Thymus (tissue), 11 donors: ENCODE data around the gene CDK14. TPM values are rescaled to one million over a fixed set of nuclear protein-coding genes. Genes with fewer than 3 reads are reported as not detected.
A peak's percentile ranks its signal among the peaks of the same experiment; 100 is the strongest.

ENCODE experiments used
- DNase-seq, 9 donors: peaks; one replicate each; pipeline ENCODE4 v3.0.0-alpha.2; 2013; ENCODE audit warnings: low spot score in 9 of 9, low read depth in 6 of 9, missing footprints in 1 of 9
- H3K27ac ChIP-seq, 2 donors: one replicate each; pipeline ENCODE4 v1.5.1; 2013; ENCODE audit warnings: control low read depth in 1 of 2, low read depth in 1 of 2, low read length in 1 of 2, mild to moderate bottlenecking in 1 of 2, moderate library complexity in 1 of 2
- H3K27me3 ChIP-seq, 2 donors: one replicate each; pipeline ENCODE4 v1.5.1; 2013; ENCODE audit warnings: low read length in 1 of 2; ENCODE audit not compliant: control insufficient read depth in 2 of 2, insufficient read depth in 1 of 2
- H3K36me3 ChIP-seq, 2 donors: one replicate each; pipeline ENCODE4 v1.5.1; 2013; ENCODE audit warnings: low read length in 1 of 2, mild to moderate bottlenecking in 1 of 2, moderate library complexity in 1 of 2; ENCODE audit not compliant: control insufficient read depth in 2 of 2, insufficient read depth in 2 of 2
- H3K4me1 ChIP-seq, 2 donors: one replicate each; pipeline ENCODE4 v1.5.1; 2013; ENCODE audit warnings: low read length in 2 of 2; ENCODE audit not compliant: control insufficient read depth in 2 of 2, insufficient read depth in 2 of 2
- H3K4me3 ChIP-seq, 2 donors: one replicate each; pipeline ENCODE4 v1.5.1; 2013; ENCODE audit warnings: low read length in 2 of 2, control low read depth in 1 of 2, mild to moderate bottlenecking in 1 of 2
- H3K9me3 ChIP-seq, 2 donors: one replicate each; pipeline ENCODE4 v1.5.1; 2013; ENCODE audit warnings: low read length in 1 of 2, mild to moderate bottlenecking in 1 of 2; ENCODE audit not compliant: control insufficient read depth in 2 of 2, insufficient read depth in 1 of 2
- WGBS: extraction: QIAGEN DNeasy Blood & Tissue Kit; methylation state at CpG from one replicate; pipeline ENCODE4 v1.1.7; 2013; 5-methylcytosine and 5-hydroxymethylcytosine counted together
- polyA plus RNA-seq: library from polyadenylated mRNA; stranded (reverse); fragments of 200-250 nt; gene quantifications from one replicate; pipeline ENCODE4 v1.2.3, GENCODE V29; 2013
- total RNA-seq: library from RNA; stranded (reverse); fragments of 120-200 nt; gene quantifications from one replicate; pipeline ENCODE4 v1.2.4, GENCODE V29; 2013
- donor health status: healthy.

CDK14 gene
- total and polyA plus RNA-seq, 2 donors, result 7.6 to 9.0 TPM

- no peaks in the 10 kb centered on the region for H3K36me3 ChIP-seq
- no peak overlapping the region for H3K4me3 ChIP-seq
- WGBS, result 34% methylated on average over 4 of the region's 4 CpGs
- H3K27ac ChIP-seq, result peak overlapping the region; percentile 52 to 80
- H3K9me3 ChIP-seq, result no peaks in the 10 kb centered on the region
- H3K27me3 ChIP-seq, result no peaks in the 10 kb centered on the region
- peak in 6 of 9 donors; percentile 24 to 68 (median 38) for DNase-seq
- H3K4me1 ChIP-seq, result peaks cover 8 to 13% of the 10 kb centered on the region in 2 donors
Observed at GRCh38 chr7:91085175-91085574, 489.1 kb downstream of the CDK14 start.

DNA sequence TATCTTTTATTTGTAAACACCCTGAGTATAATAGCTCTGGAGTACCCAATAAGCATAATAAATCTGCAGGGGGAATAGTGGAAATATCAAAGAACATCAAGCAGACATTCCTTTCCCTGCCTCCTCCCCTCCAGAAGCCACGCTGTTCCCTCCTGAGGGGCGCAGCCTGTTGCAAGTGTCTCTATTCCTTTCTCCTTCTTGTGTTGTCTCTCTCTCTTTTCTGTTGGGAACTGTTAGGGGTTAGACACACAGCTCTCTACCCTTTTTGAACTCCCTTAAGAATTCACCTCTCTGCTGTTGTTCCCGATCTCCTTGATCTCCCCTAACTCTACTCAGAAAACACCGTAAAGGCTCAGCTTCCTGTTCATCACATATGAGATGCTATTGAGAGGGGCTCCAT is 490.1 kb downstream of the CDK14 start:
- no peak overlapping the region for H3K27ac ChIP-seq
- H3K9me3 ChIP-seq, result no peaks in the 10 kb centered on the region
- H3K4me1 ChIP-seq, result peaks cover 8 to 13% of the 10 kb centered on the region in 2 donors
- DNase-seq, result no peak
- 92% methylated on average over 4 of the region's 4 CpGs for WGBS
- H3K27me3 ChIP-seq, result no peaks in the 10 kb centered on the region
- no peaks in the 10 kb centered on the region for H3K36me3 ChIP-seq
- no peak overlapping the region for H3K4me3 ChIP-seq

DNA sequence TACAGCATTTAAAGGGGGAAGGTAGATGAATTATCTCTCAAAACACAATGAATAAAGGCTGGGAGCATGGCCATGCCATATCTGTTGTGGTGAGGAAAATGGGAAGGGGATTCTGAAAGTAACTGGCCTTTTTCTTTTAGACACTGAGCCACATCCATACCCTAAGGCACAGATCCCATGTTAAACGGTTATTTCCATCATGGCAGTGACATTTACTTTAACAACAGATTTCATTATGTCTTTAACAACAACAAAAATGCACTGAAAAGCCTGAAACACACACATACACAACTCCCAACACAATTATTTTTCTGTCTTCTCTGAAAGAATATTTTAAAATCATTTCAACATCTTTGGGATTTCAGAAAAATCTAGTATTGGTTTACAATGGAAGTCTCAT is 492.0 kb downstream of the CDK14 start:
- H3K36me3 ChIP-seq, result no peaks in the 10 kb centered on the region
- WGBS, result 84% methylated on average over 1 of the region's 1 CpG
- DNase-seq, result no peak

DNA sequence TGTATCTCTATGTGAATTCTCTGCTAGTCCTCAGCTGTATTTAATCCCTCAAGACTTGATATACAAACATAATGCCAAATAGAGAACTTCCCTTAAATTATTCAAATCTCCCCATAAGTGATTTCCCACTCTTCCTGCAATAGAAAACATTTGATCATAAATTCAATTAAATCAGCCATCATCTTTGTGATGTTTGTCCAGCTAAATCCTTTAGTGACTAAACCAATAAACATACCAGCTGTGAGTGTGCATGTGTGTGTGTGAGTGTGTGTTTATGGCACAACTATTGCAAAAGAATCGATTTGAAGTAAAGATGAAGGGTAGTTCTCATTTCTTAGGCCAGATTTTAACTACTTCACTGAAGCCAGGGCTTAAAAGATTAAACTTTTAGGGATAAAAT is 492.6 kb downstream of the CDK14 start:
- H3K36me3 ChIP-seq, result no peaks in the 10 kb centered on the region
- H3K27ac ChIP-seq, result no peak overlapping the region
- H3K9me3 ChIP-seq, result no peaks in the 10 kb centered on the region
- WGBS, result 94% methylated on average over 1 of the region's 1 CpG
- H3K27me3 ChIP-seq, result no peaks in the 10 kb centered on the region
- no peak overlapping the region for H3K4me3 ChIP-seq
- DNase-seq, result no peak
- H3K4me1 ChIP-seq, result peaks cover 8 to 13% of the 10 kb centered on the region in 2 donors

More for the DNA sequence above, 492.0 kb downstream of the CDK14 start:
- no peaks in the 10 kb centered on the region for H3K27me3 ChIP-seq
- no peaks in the 10 kb centered on the region for H3K9me3 ChIP-seq
- H3K4me3 ChIP-seq, result no peak overlapping the region
- H3K27ac ChIP-seq, result no peak overlapping the region
- H3K4me1 ChIP-seq, result peaks cover 8 to 13% of the 10 kb centered on the region in 2 donors

- no peaks in the 10 kb centered on the region for H3K27me3 ChIP-seq
- peak in 2 of 9 donors; percentile 10 to 26 for DNase-seq
- WGBS, result 19% methylated on average over 5 of the region's 5 CpGs
- H3K4me3 ChIP-seq, result no peak overlapping the region
- no peaks in the 10 kb centered on the region for H3K36me3 ChIP-seq
- no peaks in the 10 kb centered on the region for H3K9me3 ChIP-seq
- H3K27ac ChIP-seq, result no peak overlapping the region
- peaks cover 8 to 12% of the 10 kb centered on the region in 2 donors for H3K4me1 ChIP-seq
Observed at GRCh38 chr7:91089382-91089963, 493.4 kb downstream of the CDK14 start.

- Histone ChIP-seq H3K4me1 (peaks cover under 1% of the 10 kb centered on the region in 2 donors), H3K27ac (no peak overlapping the region)
- 97% methylated on average over 7 of the region's 7 CpGs for WGBS
Observed at GRCh38 chr7:91090684-91091083, 494.6 kb downstream of the CDK14 start.

GRCh38 chr7:91091631-91092030 is 495.5 kb downstream of the CDK14 start:
- no peak for DNase-seq
- H3K4me3 ChIP-seq, result no peak overlapping the region
- no peak overlapping the region for H3K27ac ChIP-seq
- no peaks in the 10 kb centered on the region for H3K36me3 ChIP-seq
- WGBS, result 90% methylated on average over 4 of the region's 4 CpGs
- no peaks in the 10 kb centered on the region for H3K27me3 ChIP-seq
- H3K9me3 ChIP-seq, result no peaks in the 10 kb centered on the region
- H3K4me1 ChIP-seq, result no peaks in the 10 kb centered on the region

More at GRCh38 chr7:91090684-91091083, 494.6 kb downstream of the CDK14 start:
- Histone ChIP-seq H3K27me3 (no peaks in the 10 kb centered on the region), H3K36me3 (no peaks in the 10 kb centered on the region), H3K9me3 (no peaks in the 10 kb centered on the region), H3K4me3 (no peak overlapping the region)
- DNase-seq, result no peak

DNA sequence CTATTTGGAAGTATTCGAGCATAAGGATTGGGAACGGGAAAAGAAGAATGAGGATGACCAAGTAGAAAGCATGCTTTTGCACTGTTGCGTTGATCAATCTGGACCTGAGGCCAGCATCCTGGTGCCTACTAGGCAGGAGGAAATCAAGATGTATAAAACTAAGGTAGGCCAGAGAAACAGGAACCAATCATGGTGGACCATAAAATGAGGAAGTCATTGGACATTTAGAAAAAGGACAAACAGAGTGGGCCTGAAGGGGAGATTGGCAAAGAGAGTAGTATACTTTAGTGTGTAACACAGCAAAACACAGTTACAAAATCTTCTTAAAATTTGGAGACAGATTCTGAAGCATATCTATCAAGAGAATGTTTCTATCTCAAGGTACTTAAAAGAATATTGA is 497.1 kb downstream of the CDK14 start:
- no peak for DNase-seq
- H3K4me3 ChIP-seq, result no peak overlapping the region
- H3K9me3 ChIP-seq, result no peaks in the 10 kb centered on the region
- 97% methylated on average over 3 of the region's 3 CpGs for WGBS
- no peaks in the 10 kb centered on the region for H3K27me3 ChIP-seq
- H3K4me1 ChIP-seq, result no peaks in the 10 kb centered on the region
- H3K36me3 ChIP-seq, result no peaks in the 10 kb centered on the region
- H3K27ac ChIP-seq, result no peak overlapping the region

- no peak overlapping the region for H3K27ac ChIP-seq
- no peaks in the 10 kb centered on the region for H3K27me3 ChIP-seq
- no peaks in the 10 kb centered on the region for H3K4me1 ChIP-seq
- 96% methylated on average over 1 of the region's 1 CpG for WGBS
- no peak overlapping the region for H3K4me3 ChIP-seq
- H3K9me3 ChIP-seq, result no peaks in the 10 kb centered on the region
- no peak for DNase-seq
- no peaks in the 10 kb centered on the region for H3K36me3 ChIP-seq
Observed at GRCh38 chr7:91098566-91098965, 502.4 kb downstream of the CDK14 start.
